Trophoblast cell (in vitro differentiated cells and primary cell): ENCODE results near the gene FARP2.

Experiments
- DNase-seq, 2 donors: peaks; one replicate each; pipeline ENCODE4 v3.0.0-alpha.2; 2016
- H2AFZ ChIP-seq: 2 replicates; pipeline ENCODE4 v1.6.1; 2013; ENCODE audit warnings: low read length, moderate library complexity, mild to moderate bottlenecking; ENCODE audit not compliant: insufficient read depth, poor library complexity
- H2AK5ac ChIP-seq: 2 replicates; pipeline ENCODE4 v1.6.1; 2013; ENCODE audit warnings: mild to moderate bottlenecking, low read length
- H2BK120ac ChIP-seq: 2 replicates; pipeline ENCODE4 v1.6.1; 2013; ENCODE audit warnings: low read length, mild to moderate bottlenecking, moderate library complexity; ENCODE audit not compliant: insufficient read depth, poor library complexity
- H2BK12ac ChIP-seq: 2 replicates; pipeline ENCODE4 v1.6.1; 2013; ENCODE audit warnings: mild to moderate bottlenecking, low read length, moderate library complexity
- H2BK5ac ChIP-seq: 2 replicates; pipeline ENCODE4 v1.6.1; 2013; ENCODE audit warnings: low read length, low read depth, moderate library complexity, mild to moderate bottlenecking; ENCODE audit not compliant: poor library complexity
- H3K14ac ChIP-seq: 2 replicates; pipeline ENCODE4 v1.6.1; 2013; ENCODE audit warnings: mild to moderate bottlenecking, low read length
- H3K18ac ChIP-seq: 2 replicates; pipeline ENCODE4 v1.6.1; 2013; ENCODE audit warnings: mild to moderate bottlenecking, low read length
- H3K23ac ChIP-seq: 2 replicates; pipeline ENCODE4 v1.6.1; 2013; ENCODE audit warnings: low read length
- H3K27ac ChIP-seq: 2 replicates; pipeline ENCODE4 v1.5.1; 2013; ENCODE audit warnings: low read depth, mild to moderate bottlenecking, inconsistent platforms, low read length, moderate library complexity
- H3K27me3 ChIP-seq: 2 replicates; pipeline ENCODE4 v1.6.1; 2013; ENCODE audit warnings: inconsistent platforms, mild to moderate bottlenecking, low read length, moderate library complexity; ENCODE audit not compliant: insufficient read depth
- H3K36me3 ChIP-seq, 2 experiments: 1 replicate in 1 of 2; 2 replicates in 1 of 2; pipeline ENCODE4 v1.6.1; 2013; ENCODE audit warnings: low read length in 2 of 2, mild to moderate bottlenecking in 2 of 2, moderate library complexity in 1 of 2; ENCODE audit not compliant: insufficient read depth in 2 of 2, control insufficient read depth in 1 of 2
- H3K4ac ChIP-seq: 2 replicates; pipeline ENCODE4 v1.6.1; 2013; ENCODE audit warnings: low read depth, mild to moderate bottlenecking, low read length, moderate library complexity
- H3K4me1 ChIP-seq, 2 experiments: 1 replicate in 1 of 2; 2 replicates in 1 of 2; pipeline ENCODE4 v1.6.1; 2013; ENCODE audit warnings: low read length in 2 of 2, mild to moderate bottlenecking in 2 of 2, moderate library complexity in 1 of 2; ENCODE audit not compliant: insufficient read depth in 2 of 2, control insufficient read depth in 1 of 2
- H3K4me2 ChIP-seq: 2 replicates; pipeline ENCODE4 v1.6.1; 2013; ENCODE audit warnings: inconsistent platforms, mild to moderate bottlenecking, low read length, moderate library complexity
- H3K4me3 ChIP-seq: 2 replicates; pipeline ENCODE4 v1.5.1; 2013; ENCODE audit warnings: mild to moderate bottlenecking, low read depth, low read length, inconsistent platforms
- H3K79me1 ChIP-seq: one replicate; pipeline ENCODE4 v1.6.1; 2013; ENCODE audit warnings: low read length
- H3K79me2 ChIP-seq: 2 replicates; pipeline ENCODE4 v1.6.1; 2013; ENCODE audit warnings: low read length, mild to moderate bottlenecking; ENCODE audit not compliant: control insufficient read depth, insufficient read depth, poor library complexity
- H3K9ac ChIP-seq: 2 replicates; pipeline ENCODE4 v1.6.1; 2013; ENCODE audit warnings: mild to moderate bottlenecking, low read length
- H3K9me3 ChIP-seq: 2 replicates; pipeline ENCODE4 v1.6.1; 2013; ENCODE audit warnings: low read depth, mild to moderate bottlenecking, control low read depth, inconsistent platforms, low read length; ENCODE audit not compliant: insufficient read depth
- H4K12ac ChIP-seq: 2 replicates; pipeline ENCODE4 v1.6.1; 2013; ENCODE audit warnings: low read depth, mild to moderate bottlenecking, low read length, moderate library complexity
- H4K8ac ChIP-seq: 2 replicates; pipeline ENCODE4 v1.6.1; 2013; ENCODE audit warnings: low read depth, mild to moderate bottlenecking, low read length, moderate library complexity
- H4K91ac ChIP-seq: one replicate; pipeline ENCODE4 v1.6.1; 2013; ENCODE audit warnings: low read depth, mild to moderate bottlenecking, low read length, moderate library complexity
- WGBS: extraction: QIAGEN DNeasy Blood & Tissue Kit; methylation state at CpG from one replicate; pipeline ENCODE4 v1.1.7; 2013; ENCODE audit warnings: missing lambda C conversion rate; ENCODE audit not compliant: insufficient read length, insufficient coverage; ENCODE audit errors: extremely low coverage; 5-methylcytosine and 5-hydroxymethylcytosine counted together

Gene FARP2

GRCh38 chr2:241509155-241509784, 153.2 kb downstream of the FARP2 start:
- H3K4ac ChIP-seq = peak overlapping the region; percentile 68
- H3K18ac ChIP-seq = peak overlapping the region; percentile 91
- peaks cover 1% of the 10 kb centered on the region for H3K9me3 ChIP-seq
- peak overlapping the region; percentile 36 for H4K12ac ChIP-seq
- peaks cover 16% of the 10 kb centered on the region for H3K79me1 ChIP-seq
- H3K27me3 ChIP-seq = no peaks in the 10 kb centered on the region
- peak overlapping the region; percentile 47 for H2BK5ac ChIP-seq
- no peak overlapping the region for H2BK12ac ChIP-seq
- H3K9ac ChIP-seq = peak overlapping the region; percentile 39
- H3K4me3 ChIP-seq = peak overlapping the region; percentile 79
- H2AK5ac ChIP-seq = peak overlapping the region; percentile 77
- H3K79me2 ChIP-seq = peaks cover 23% of the 10 kb centered on the region
- peak overlapping the region; percentile 97 for H4K91ac ChIP-seq
- H3K27ac ChIP-seq = peak overlapping the region; percentile 59
- no CpG with 5 or more reads among the region's 24 CpGs for WGBS
- peak overlapping the region; percentile 86 for H4K8ac ChIP-seq
- H3K4me2 ChIP-seq = peak overlapping the region; percentile 88
- H2AFZ ChIP-seq = peak overlapping the region; percentile 34
- peak overlapping the region; percentile 87 for H2BK120ac ChIP-seq
- DNase-seq = no peak
- H3K36me3 ChIP-seq = peaks cover 2 to 8% of the 10 kb centered on the region in 2 experiments
- peak overlapping the region; percentile 80 for H3K14ac ChIP-seq
- peaks cover 16 to 19% of the 10 kb centered on the region in 2 experiments for H3K4me1 ChIP-seq
- no peak overlapping the region for H3K23ac ChIP-seq

- H3K27me3 ChIP-seq = no peaks in the 10 kb centered on the region
- peak overlapping the region; percentile 56 for H3K9ac ChIP-seq
- H2BK12ac ChIP-seq = no peak overlapping the region
- H4K12ac ChIP-seq = no peak overlapping the region
- WGBS = no CpG with 5 or more reads among the region's 6 CpGs
- no peak overlapping the region for H3K27ac ChIP-seq
- peaks cover 1% of the 10 kb centered on the region for H3K9me3 ChIP-seq
- H3K4me3 ChIP-seq = no peak overlapping the region
- H4K8ac ChIP-seq = no peak overlapping the region
- H3K4me2 ChIP-seq = no peak overlapping the region
- H3K4ac ChIP-seq = no peak overlapping the region
- no peak overlapping the region for H3K18ac ChIP-seq
- peaks cover 18% of the 10 kb centered on the region for H3K79me2 ChIP-seq
- H2BK120ac ChIP-seq = no peak overlapping the region
- H3K23ac ChIP-seq = no peak overlapping the region
- H3K79me1 ChIP-seq = peaks cover 16% of the 10 kb centered on the region
- no peak overlapping the region for H2AFZ ChIP-seq
- DNase-seq = no peak
- no peak overlapping the region for H2BK5ac ChIP-seq
- peaks cover 0 to under 1% of the 10 kb centered on the region in 2 experiments for H3K36me3 ChIP-seq
- H2AK5ac ChIP-seq = no peak overlapping the region
- H4K91ac ChIP-seq = no peak overlapping the region
- peaks cover 13% of the 10 kb centered on the region in 2 experiments for H3K4me1 ChIP-seq
- no peak overlapping the region for H3K14ac ChIP-seq
Observed at GRCh38 chr2:241511091-241511741, 155.1 kb downstream of the FARP2 start.

DNA sequence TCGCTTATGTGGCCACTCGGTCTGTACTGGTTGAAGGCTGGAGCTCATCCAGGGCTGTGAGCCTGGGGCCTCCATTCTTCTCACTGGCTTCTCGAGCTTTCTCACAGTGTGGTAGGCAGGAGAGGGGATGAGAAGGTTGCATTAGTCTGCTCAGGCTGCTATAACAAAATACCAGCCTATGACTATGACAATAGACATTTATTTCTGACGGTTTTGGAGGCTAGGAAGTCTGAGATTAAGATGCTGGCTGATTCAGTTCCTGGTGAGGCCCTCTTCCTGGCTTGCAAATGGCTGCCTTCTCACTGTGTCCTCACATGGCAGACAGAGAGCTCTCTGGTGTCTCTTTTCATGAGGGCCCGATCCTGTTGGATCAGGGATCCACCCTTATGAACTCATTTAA, 158.5 kb downstream of the FARP2 start:
- H3K79me1 ChIP-seq = no peaks in the 10 kb centered on the region
- H3K23ac ChIP-seq = no peak overlapping the region
- H3K4me1 ChIP-seq = peaks cover 0 to under 1% of the 10 kb centered on the region in 2 experiments
- no peaks in the 10 kb centered on the region for H3K27me3 ChIP-seq
- H3K27ac ChIP-seq = no peak overlapping the region
- no peak overlapping the region for H2AK5ac ChIP-seq
- H3K9ac ChIP-seq = no peak overlapping the region
- H2BK12ac ChIP-seq = no peak overlapping the region
- no peaks in the 10 kb centered on the region for H3K36me3 ChIP-seq
- no peak overlapping the region for H2BK120ac ChIP-seq
- no peak overlapping the region for H4K91ac ChIP-seq
- no peak overlapping the region for H4K8ac ChIP-seq
- no CpG with 5 or more reads among the region's 5 CpGs for WGBS
- DNase-seq = peak in 1 of 2 donors; percentile 8
- H2BK5ac ChIP-seq = no peak overlapping the region
- H3K79me2 ChIP-seq = no peaks in the 10 kb centered on the region
- no peak overlapping the region for H2AFZ ChIP-seq
- H4K12ac ChIP-seq = no peak overlapping the region
- no peak overlapping the region for H3K4me3 ChIP-seq
- H3K4ac ChIP-seq = no peak overlapping the region
- H3K4me2 ChIP-seq = no peak overlapping the region
- no peak overlapping the region for H3K14ac ChIP-seq
- peaks cover 11% of the 10 kb centered on the region for H3K9me3 ChIP-seq
- H3K18ac ChIP-seq = no peak overlapping the region

DNA sequence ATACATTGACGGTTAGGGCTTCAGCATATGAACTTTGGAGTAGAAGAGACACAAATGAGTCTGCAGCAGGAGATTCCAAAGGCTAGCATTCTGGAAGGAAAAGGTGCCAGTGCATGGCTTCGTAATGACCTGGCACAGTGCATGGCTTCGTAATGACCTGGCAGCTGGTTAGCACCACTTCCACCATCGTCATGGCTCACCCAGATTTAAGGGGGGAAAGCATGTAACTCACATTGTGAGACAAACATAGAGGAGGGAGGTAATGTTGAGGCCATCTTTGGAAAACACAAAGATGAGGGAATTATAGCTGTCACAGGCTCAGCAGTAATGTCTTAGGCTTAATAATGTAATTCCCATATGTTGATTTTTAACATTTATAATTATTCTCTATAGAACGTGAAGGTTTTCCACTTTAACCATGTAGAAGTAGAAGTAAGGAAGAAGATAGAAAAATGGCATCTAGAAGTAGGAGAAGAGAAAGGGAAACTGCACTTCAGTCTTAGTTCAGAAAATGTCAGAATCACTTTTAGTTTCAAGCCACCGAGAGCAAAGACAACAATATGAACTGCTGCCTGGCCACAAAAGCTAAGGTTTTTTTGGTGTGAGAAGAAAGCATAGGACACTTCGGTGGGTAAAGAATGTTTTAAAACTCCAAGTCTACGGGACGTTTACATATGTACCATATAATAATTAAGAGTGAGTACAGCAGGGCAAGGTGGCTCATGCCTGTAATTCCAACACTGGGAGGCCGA, 159.1 kb downstream of the FARP2 start:
- Histone ChIP-seq H3K4me1 (no peaks in the 10 kb centered on the region), H3K23ac (peak overlapping the region; percentile 44), H4K8ac (no peak overlapping the region), H3K79me1 (no peaks in the 10 kb centered on the region), H3K18ac (no peak overlapping the region), H3K79me2 (no peaks in the 10 kb centered on the region), H2BK12ac (no peak overlapping the region), H2AFZ (no peak overlapping the region), H3K27me3 (no peaks in the 10 kb centered on the region), H3K14ac (no peak overlapping the region), H3K27ac (no peak overlapping the region), H2BK120ac (no peak overlapping the region), H3K4ac (no peak overlapping the region), H4K91ac (no peak overlapping the region), H3K9me3 (peaks cover 11% of the 10 kb centered on the region), H3K36me3 (no peaks in the 10 kb centered on the region), H2BK5ac (no peak overlapping the region), H3K9ac (peak overlapping the region; percentile 64), H3K4me3 (no peak overlapping the region), H2AK5ac (no peak overlapping the region), H3K4me2 (no peak overlapping the region), H4K12ac (no peak overlapping the region)
- no CpG with 5 or more reads among the region's 10 CpGs for WGBS
- peak in 1 of 2 donors; percentile 23 for DNase-seq
